Glutamatergic neuron (in vitro differentiated cells): ENCODE measurements around the gene SGCB. TPM values are rescaled to one million over a fixed set of nuclear protein-coding genes. Genes with fewer than 3 reads are reported as not detected.

Experiments used
- DNase-seq: peaks from one replicate; pipeline ENCODE4 v3.0.0; 2022
- H3K27ac Mint-ChIP-seq: one replicate; pipeline ENCODE4 v1.8.0; 2020; ENCODE audit warnings: mild to moderate bottlenecking, mixed read lengths, inconsistent platforms; ENCODE audit not compliant: unreplicated experiment
- H3K27me3 Mint-ChIP-seq: one replicate; pipeline ENCODE4 v1.8.0; 2020; ENCODE audit warnings: mild to moderate bottlenecking, moderate library complexity, mixed read lengths, inconsistent platforms; ENCODE audit not compliant: unreplicated experiment
- H3K36me3 Mint-ChIP-seq: one replicate; pipeline ENCODE4 v1.8.0; 2020; ENCODE audit warnings: mild to moderate bottlenecking, mixed read lengths, inconsistent platforms; ENCODE audit not compliant: unreplicated experiment
- H3K4me1 Mint-ChIP-seq: one replicate; pipeline ENCODE4 v1.8.0; 2020; ENCODE audit warnings: mild to moderate bottlenecking, low read depth, mixed read lengths, inconsistent platforms; ENCODE audit not compliant: unreplicated experiment
- H3K4me3 Mint-ChIP-seq: one replicate; pipeline ENCODE4 v1.8.0; 2020; ENCODE audit warnings: mild to moderate bottlenecking, mixed read lengths, inconsistent platforms; ENCODE audit not compliant: unreplicated experiment
- H3K9me3 Mint-ChIP-seq: one replicate; pipeline ENCODE4 v1.8.0; 2020; ENCODE audit warnings: mild to moderate bottlenecking, moderate library complexity, mixed read lengths, inconsistent platforms; ENCODE audit not compliant: unreplicated experiment
- CTCF ChIP-seq: fragments of 200-600 bp; sonication (generic); IDR thresholded peaks from one replicate; pipeline ENCODE4 v1.5.0; 2021; ENCODE audit not compliant: partially characterized antibody, unreplicated experiment
- total RNA-seq: library from RNA; stranded (reverse); fragmentation: NEBNext Ultra II Directional; extraction: Animal tissue kit (Norgen Biotek cat#: 25700); gene quantifications from one replicate; pipeline ENCODE4 v1.2.1, GENCODE V29; 2021; ENCODE audit not compliant: unreplicated experiment

Gene SGCB
- total RNA-seq, 1 donor from 2014 or later: 169 TPM

- Mint-ChIP-seq H3K27me3 (peaks cover 6% of the 10 kb centered on the region), H3K9me3 (peaks cover 8% of the 10 kb centered on the region), H3K4me3 (no peak overlapping the region), H3K36me3 (peaks cover 18% of the 10 kb centered on the region), H3K27ac (no peak overlapping the region), H3K4me1 (no peaks in the 10 kb centered on the region)
- DNase-seq: no peak
- no peak for TF ChIP-seq CTCF
Measured at GRCh38 chr4:51995647-51996220, 42.4 kb downstream of the SGCB start.

Other genes starting within 250 kb of the SGCB start
- 86.9 TPM for gene DCUN1D4, start 195.1 kb downstream of the SGCB start, total RNA-seq
- 1.5 TPM for gene LRRC66, start 17.9 kb downstream of the SGCB start, total RNA-seq
- gene SPATA18, start 13.0 kb upstream of the SGCB start, total RNA-seq: 3.9 TPM